BLaER1 treated with 17β-estradiol and CSF1 and Interleukin-3, amounts not matched to agents 10 nM and 100 nM (cell line): ENCODE results near the gene UBXN10.

Experiments used
- H3K27ac ChIP-seq, 11 experiments: shearing (Covaris generic); formaldehyde crosslinking; 2 replicates each; pipeline ENCODE4 v1.8.1; 2022
- H3K27me3 ChIP-seq, 11 experiments: shearing (Covaris generic); formaldehyde crosslinking; 2 replicates each; pipeline ENCODE4 v1.8.1; 2022
- H3K36me3 ChIP-seq, 11 experiments: shearing (Covaris generic); formaldehyde crosslinking; 2 replicates each; pipeline ENCODE4 v1.8.1; 2022
- H3K4me1 ChIP-seq, 10 experiments: shearing (Covaris generic); formaldehyde crosslinking; 2 replicates each; pipeline ENCODE4 v1.8.1; 2022
- H3K4me2 ChIP-seq, 11 experiments: shearing (Covaris generic); formaldehyde crosslinking; 2 replicates each; pipeline ENCODE4 v1.8.1; 2022
- H3K4me3 ChIP-seq, 10 experiments: shearing (Covaris generic); formaldehyde crosslinking; 2 replicates each; pipeline ENCODE4 v1.8.1; 2022
- H3K9ac ChIP-seq, 11 experiments: shearing (Covaris generic); formaldehyde crosslinking; 2 replicates each; pipeline ENCODE4 v1.8.1; 2022
- H3K9me3 ChIP-seq, 11 experiments: shearing (Covaris generic); formaldehyde crosslinking; replicated peaks in 1 of 11; 2 replicates each; pipeline ENCODE4 v1.8.1; 2022
- H4K20me1 ChIP-seq, 11 experiments: shearing (Covaris generic); formaldehyde crosslinking; 2 replicates each; pipeline ENCODE4 v1.8.1; 2022
- Cebpa-rat ChIP-seq, 11 experiments: shearing (Covaris generic); IDR thresholded peaks; 2 replicates each; pipeline ENCODE4 v1.8.1; 2022

Gene UBXN10

GRCh38 chr1:20198296-20198695, 12.4 kb downstream of the UBXN10 start:
- no peaks in the 10 kb centered on the region for H3K36me3 ChIP-seq
- no peaks in the 10 kb centered on the region for H4K20me1 ChIP-seq
- H3K4me1 ChIP-seq, result peaks cover 25 to 48% (median 31%) of the 10 kb centered on the region in 10 experiments
- no peaks in the 10 kb centered on the region for H3K9me3 ChIP-seq
- no peak overlapping the region for H3K4me2 ChIP-seq
- no peak overlapping the region for H3K9ac ChIP-seq
- TF ChIP-seq Cebpa-rat (IDR thresholded peaks at IDR 0.05), result no peak
- H3K27me3 ChIP-seq, result no peaks in the 10 kb centered on the region
- no peak overlapping the region for H3K27ac ChIP-seq
- H3K4me3 ChIP-seq, result no peak overlapping the region

- Histone ChIP-seq H3K4me3 (no peak overlapping the region), H3K9me3 (no peaks in the 10 kb centered on the region), H4K20me1 (no peaks in the 10 kb centered on the region), H3K9ac (no peak overlapping the region), H3K36me3 (no peaks in the 10 kb centered on the region), H3K27ac (no peak overlapping the region), H3K4me1 (peaks cover 27 to 48% (median 31%) of the 10 kb centered on the region in 10 experiments), H3K4me2 (no peak overlapping the region), H3K27me3 (no peaks in the 10 kb centered on the region)
- TF ChIP-seq Cebpa-rat (IDR thresholded peaks at IDR 0.05), result no peak
Measured at GRCh38 chr1:20198918-20199317, 13.0 kb downstream of the UBXN10 start.

- Histone ChIP-seq H3K9ac (no peak overlapping the region), H3K4me2 (no peak overlapping the region), H4K20me1 (no peaks in the 10 kb centered on the region), H3K4me3 (no peak overlapping the region), H3K27ac (no peak overlapping the region), H3K9me3 (no peaks in the 10 kb centered on the region), H3K36me3 (no peaks in the 10 kb centered on the region), H3K27me3 (no peaks in the 10 kb centered on the region), H3K4me1 (peaks cover 24 to 45% (median 29%) of the 10 kb centered on the region in 10 experiments)
- no peak for TF ChIP-seq Cebpa-rat (IDR thresholded peaks at IDR 0.05)
Measured at GRCh38 chr1:20199403-20199802, 13.5 kb downstream of the UBXN10 start.

GRCh38 chr1:20199840-20200239, 13.9 kb downstream of the UBXN10 start:
- H3K4me3 ChIP-seq, result no peak overlapping the region
- no peak for TF ChIP-seq Cebpa-rat (IDR thresholded peaks at IDR 0.05)
- peaks cover 19 to 41% (median 25%) of the 10 kb centered on the region in 10 experiments for H3K4me1 ChIP-seq
- no peaks in the 10 kb centered on the region for H3K9me3 ChIP-seq
- H3K9ac ChIP-seq, result no peak overlapping the region
- H3K27ac ChIP-seq, result no peak overlapping the region
- H4K20me1 ChIP-seq, result no peaks in the 10 kb centered on the region
- no peaks in the 10 kb centered on the region for H3K36me3 ChIP-seq
- 0 out of 22 replicates have a peak overlapping the region, but pooled peaks of 1 of the 11 experiments have one; percentile 10 for H3K4me2 ChIP-seq
- no peaks in the 10 kb centered on the region for H3K27me3 ChIP-seq

GRCh38 chr1:20200966-20201365, 15.1 kb downstream of the UBXN10 start:
- H3K4me2 ChIP-seq, result no peak overlapping the region
- H3K27ac ChIP-seq, result no peak overlapping the region
- no peak for TF ChIP-seq Cebpa-rat (IDR thresholded peaks at IDR 0.05)
- H3K9ac ChIP-seq, result no peak overlapping the region
- no peaks in the 10 kb centered on the region for H3K27me3 ChIP-seq
- H3K4me3 ChIP-seq, result no peak overlapping the region
- H4K20me1 ChIP-seq, result no peaks in the 10 kb centered on the region
- H3K9me3 ChIP-seq, result no peaks in the 10 kb centered on the region
- H3K4me1 ChIP-seq, result peaks cover 8 to 30% (median 14%) of the 10 kb centered on the region in 10 experiments; a peak in 17 of 20 replicates
- H3K36me3 ChIP-seq, result no peaks in the 10 kb centered on the region

GRCh38 chr1:20202166-20202565, 16.3 kb downstream of the UBXN10 start:
- Histone ChIP-seq H4K20me1 (no peaks in the 10 kb centered on the region), H3K36me3 (no peaks in the 10 kb centered on the region), H3K27ac (no peak overlapping the region), H3K4me1 (peaks cover 3 to 19% (median 7%) of the 10 kb centered on the region in 10 experiments; a peak in 14 of 20 replicates), H3K27me3 (no peaks in the 10 kb centered on the region), H3K9me3 (no peaks in the 10 kb centered on the region), H3K9ac (no peak overlapping the region), H3K4me2 (no peak overlapping the region), H3K4me3 (no peak overlapping the region)
- no peak for TF ChIP-seq Cebpa-rat (IDR thresholded peaks at IDR 0.05)

GRCh38 chr1:20207546-20207945, 21.6 kb downstream of the UBXN10 start:
- Histone ChIP-seq H3K4me1 (peaks cover 4 to 41% (median 32%) of the 10 kb centered on the region in 10 experiments; a peak in 19 of 20 replicates), H3K9ac (no peak overlapping the region), H3K4me2 (peak overlapping the region in 3 of 11 experiments; percentile 33 to 42 (median 34); a peak in 2 of 22 replicates), H3K4me3 (no peak overlapping the region), H3K27ac (no peak overlapping the region), H3K9me3 (no peaks in the 10 kb centered on the region), H3K36me3 (no peaks in the 10 kb centered on the region), H3K27me3 (no peaks in the 10 kb centered on the region), H4K20me1 (no peaks in the 10 kb centered on the region)
- no peak for TF ChIP-seq Cebpa-rat (IDR thresholded peaks at IDR 0.05)

GRCh38 chr1:20209471-20209870, 23.6 kb downstream of the UBXN10 start:
- Histone ChIP-seq H3K9me3 (no peaks in the 10 kb centered on the region), H3K9ac (no peak overlapping the region), H3K27ac (no peak overlapping the region), H4K20me1 (no peaks in the 10 kb centered on the region), H3K36me3 (no peaks in the 10 kb centered on the region), H3K4me1 (peaks cover 6 to 48% (median 36%) of the 10 kb centered on the region in 10 experiments; a peak in 19 of 20 replicates), H3K27me3 (no peaks in the 10 kb centered on the region), H3K4me3 (no peak overlapping the region), H3K4me2 (no peak overlapping the region)
- TF ChIP-seq Cebpa-rat (IDR thresholded peaks at IDR 0.05), result no peak

- H3K27ac ChIP-seq, result no peak overlapping the region
- H3K27me3 ChIP-seq, result no peaks in the 10 kb centered on the region
- no peak overlapping the region for H3K4me3 ChIP-seq
- H3K4me1 ChIP-seq, result peaks cover 6 to 48% (median 36%) of the 10 kb centered on the region in 10 experiments; a peak in 19 of 20 replicates
- H3K9me3 ChIP-seq, result no peaks in the 10 kb centered on the region
- no peaks in the 10 kb centered on the region for H4K20me1 ChIP-seq
- H3K4me2 ChIP-seq, result 0 out of 22 replicates have a peak overlapping the region, but pooled peaks of 1 of the 11 experiments have one; percentile 97
- no peak for TF ChIP-seq Cebpa-rat (IDR thresholded peaks at IDR 0.05)
- H3K36me3 ChIP-seq, result no peaks in the 10 kb centered on the region
- H3K9ac ChIP-seq, result no peak overlapping the region
Measured at GRCh38 chr1:20210736-20211460, 25.0 kb downstream of the UBXN10 start.

- Histone ChIP-seq H4K20me1 (no peaks in the 10 kb centered on the region), H3K4me1 (peaks cover 6 to 48% (median 36%) of the 10 kb centered on the region in 10 experiments; a peak in 19 of 20 replicates), H3K9ac (no peak overlapping the region), H3K9me3 (no peaks in the 10 kb centered on the region), H3K27me3 (no peaks in the 10 kb centered on the region), H3K4me3 (no peak overlapping the region), H3K27ac (no peak overlapping the region), H3K4me2 (peak overlapping the region in 8 of 11 experiments; percentile 73 to 97 (median 88); a peak in 11 of 22 replicates), H3K36me3 (no peaks in the 10 kb centered on the region)
- TF ChIP-seq Cebpa-rat (IDR thresholded peaks at IDR 0.05), result no peak
Measured at GRCh38 chr1:20211511-20211931, 25.6 kb downstream of the UBXN10 start.
